Ascending aorta (tissue), 2 donors: ENCODE data around the gene UBXN4. TPM values are rescaled to one million over a fixed set of nuclear protein-coding genes. Genes with fewer than 3 reads are reported as not detected.

Source experiments
- DNase-seq, 2 donors: peaks; one replicate each; pipeline ENCODE4 v3.0.0-alpha.2; 2019; ENCODE audit warnings: low spot score in 2 of 2
- H3K27ac ChIP-seq, 2 donors: fragments of 200-600 bp; sonication (generic); one replicate each; pipeline ENCODE4 v1.5.1; 2016 to 2017; ENCODE audit warnings: mild to moderate bottlenecking in 1 of 2
- H3K27me3 ChIP-seq: fragments of 200-600 bp; sonication (generic); one replicate; pipeline ENCODE4 v1.5.1; 2017
- H3K36me3 ChIP-seq, 2 donors: fragments of 200-600 bp; sonication (generic); one replicate each; pipeline ENCODE4 v1.5.1; 2016
- H3K4me1 ChIP-seq, 2 donors: fragments of 200-600 bp; sonication (generic); one replicate each; pipeline ENCODE4 v1.5.1; 2016 to 2017; ENCODE audit warnings: mild to moderate bottlenecking in 1 of 2
- H3K4me3 ChIP-seq, 2 donors: fragments of 200-600 bp; sonication (generic); one replicate each; pipeline ENCODE4 v1.5.1; 2016 to 2017; ENCODE audit warnings: mild to moderate bottlenecking in 1 of 2
- H3K9me3 ChIP-seq, 2 donors: fragments of 200-600 bp; sonication (generic); one replicate each; pipeline ENCODE4 v1.5.1; 2016
- CTCF ChIP-seq, 3 experiments: fragments of 200-600 bp in 2 of 3; fragments of 450-650 bp in 1 of 3; sonication (generic) in 2 of 3; IDR thresholded peaks; one replicate each; pipeline ENCODE4 v1.5.1; 2016 to 2019; ENCODE audit warnings: antibody characterized with exemption in 3 of 3, mild to moderate bottlenecking in 1 of 3, moderate library complexity in 1 of 3
- intact Hi-C: fragments of 100-400 bp; cut with DNase I; formaldehyde crosslinking; loops from one replicate; pipeline ENCODE4 v1.15.1; 2023
- total RNA-seq: library from RNA; depleted of rRNA; stranded (reverse); fragments of >200 nt; gene quantifications from one replicate; pipeline ENCODE4 v1.1.0, GENCODE V29; 2016

UBXN4 gene
- total RNA-seq, 1 donor from 2014 or later, result 14.8 TPM

- no peak for TF ChIP-seq CTCF (IDR thresholded peaks at IDR 0.05)
- Histone ChIP-seq H3K4me1 (no peaks in the 10 kb centered on the region), H3K27me3 (no peaks in the 10 kb centered on the region), H3K36me3 (no peaks in the 10 kb centered on the region), H3K4me3 (no peak overlapping the region), H3K27ac (no peak overlapping the region), H3K9me3 (peaks cover 0 to 5% of the 10 kb centered on the region in 2 donors)
- DNase-seq, result no peak
- intact Hi-C loops, result no loop called here
Measured at GRCh38 chr2:135818937-135819610, 77.4 kb downstream of the UBXN4 start.

- Histone ChIP-seq H3K9me3 (peaks cover 0 to 5% of the 10 kb centered on the region in 2 donors), H3K36me3 (no peaks in the 10 kb centered on the region), H3K4me1 (no peaks in the 10 kb centered on the region), H3K27me3 (no peaks in the 10 kb centered on the region), H3K4me3 (no peak overlapping the region), H3K27ac (no peak overlapping the region)
- DNase-seq, result no peak
- no peak for TF ChIP-seq CTCF (IDR thresholded peaks at IDR 0.05)
- intact Hi-C loops, result no loop called here
Measured at GRCh38 chr2:135820003-135820618, 78.5 kb downstream of the UBXN4 start.

- TF ChIP-seq CTCF (IDR thresholded peaks at IDR 0.05), result no peak
- no peak overlapping the region for H3K4me3 ChIP-seq
- intact Hi-C loops, result no loop called here
- no peak for DNase-seq
- H3K4me1 ChIP-seq, result no peaks in the 10 kb centered on the region
- no peak overlapping the region for H3K27ac ChIP-seq
- H3K9me3 ChIP-seq, result peaks cover 0 to 5% of the 10 kb centered on the region in 2 donors
- no peaks in the 10 kb centered on the region for H3K36me3 ChIP-seq
- no peaks in the 10 kb centered on the region for H3K27me3 ChIP-seq
Measured at GRCh38 chr2:135821190-135821589, 79.5 kb downstream of the UBXN4 start.

- no peaks in the 10 kb centered on the region for H3K27me3 ChIP-seq
- intact Hi-C loops, result no loop called here
- no peak for DNase-seq
- no peaks in the 10 kb centered on the region for H3K36me3 ChIP-seq
- peaks cover 0 to 5% of the 10 kb centered on the region in 2 donors for H3K9me3 ChIP-seq
- H3K4me1 ChIP-seq, result no peaks in the 10 kb centered on the region
- no peak for TF ChIP-seq CTCF (IDR thresholded peaks at IDR 0.05)
- no peak overlapping the region for H3K27ac ChIP-seq
- no peak overlapping the region for H3K4me3 ChIP-seq
Measured at GRCh38 chr2:135822855-135823254, 81.2 kb downstream of the UBXN4 start.

GRCh38 chr2:135825131-135825530, 83.5 kb downstream of the UBXN4 start:
- Histone ChIP-seq H3K9me3 (peaks cover 0 to 5% of the 10 kb centered on the region in 2 donors), H3K36me3 (no peaks in the 10 kb centered on the region), H3K4me3 (no peak overlapping the region), H3K27ac (no peak overlapping the region), H3K4me1 (no peaks in the 10 kb centered on the region), H3K27me3 (no peaks in the 10 kb centered on the region)
- TF ChIP-seq CTCF (IDR thresholded peaks at IDR 0.05), result no peak
- no peak for DNase-seq
- intact Hi-C loops, result no loop called here
